Esophagus muscularis mucosa (tissue), 4 donors: Measurements from ENCODE around the gene FAM156B. TPM values are rescaled to one million over a fixed set of nuclear protein-coding genes. Genes with fewer than 3 reads are reported as not detected.
"Not testable (repeated sequence)": the region's sequence is repeated elsewhere in the genome, so short reads cannot be mapped to it uniquely, and the experiment has no call there.

ENCODE experiments used
- DNase-seq: peaks from one replicate; pipeline ENCODE4 v3.0.0-alpha.2; 2017; ENCODE audit errors: extremely low spot score
- H3K27ac ChIP-seq, 4 donors: fragments of 200-600 bp; sonication (generic); replicated peaks in 1 of 4; 1 replicate in 3 of 4; 2 replicates in 1 of 4; pipeline ENCODE4 v1.5.1; 2016 to 2019; ENCODE audit warnings: mild to moderate bottlenecking in 1 of 4
- H3K27me3 ChIP-seq, 4 donors: fragments of 200-600 bp; sonication (generic); one replicate each; pipeline versions ENCODE4 v1.5.1 to v1.6.0; 2016 to 2019
- H3K36me3 ChIP-seq, 4 donors: fragments of 200-600 bp; sonication (generic); one replicate each; pipeline ENCODE4 v1.5.1; 2016 to 2019
- H3K4me1 ChIP-seq, 4 donors: fragments of 200-600 bp; sonication (generic); one replicate each; pipeline ENCODE4 v1.5.1; 2016 to 2019
- H3K4me3 ChIP-seq, 4 donors: fragments of 200-600 bp; sonication (generic); 1 replicate in 2 of 4; 2 replicates in 2 of 4; pipeline ENCODE4 v1.5.1; 2016 to 2019; ENCODE audit warnings: mild to moderate bottlenecking in 4 of 4, moderate library complexity in 1 of 4
- H3K9me3 ChIP-seq, 4 donors: fragments of 200-600 bp; sonication (generic); 1 replicate in 3 of 4; 2 replicates in 1 of 4; pipeline ENCODE4 v1.5.1; 2016 to 2019
- CTCF ChIP-seq, 3 experiments: fragments of 200-600 bp in 2 of 3; fragments of 450-650 bp in 1 of 3; sonication (generic) in 2 of 3; IDR thresholded peaks; one replicate each; pipeline ENCODE4 v1.5.1; 2017 to 2019; ENCODE audit warnings: antibody characterized with exemption in 3 of 3, mild to moderate bottlenecking in 2 of 3, moderate library complexity in 1 of 3
- EP300 ChIP-seq: sonication (generic); formaldehyde crosslinking; IDR thresholded peaks from one replicate; pipeline ENCODE4 v1.6.1; 2017; ENCODE audit warnings: antibody characterized with exemption
- POLR2A ChIP-seq: fragments of 450-650 bp; IDR thresholded peaks from one replicate; pipeline ENCODE4 v1.6.1; 2017; ENCODE audit warnings: antibody characterized with exemption, moderate library complexity, mild to moderate bottlenecking, low read depth
- POLR2AphosphoS5 ChIP-seq, 2 donors: sonication (generic); formaldehyde crosslinking; IDR thresholded peaks; one replicate each; pipeline ENCODE4 v1.6.1; 2017; ENCODE audit warnings: antibody characterized with exemption in 2 of 2
- WGBS: methylation state at CpG from one replicate; pipeline ENCODE4 v1.1.5; 2018; 5-methylcytosine and 5-hydroxymethylcytosine counted together
- intact Hi-C: fragments of 100-400 bp; cut with DNase I; formaldehyde crosslinking; loops from one replicate; pipeline ENCODE4 v1.15.1; 2023
- total RNA-seq, 4 donors: library from RNA; depleted of rRNA; stranded (reverse); fragments of >200 nt; gene quantifications; one replicate each; pipeline versions ENCODE4 v1.1.0 to v1.2.1, GENCODE V29; 2016

Gene FAM156B
- total RNA-seq, 4 donors from 2014 or later = 11.9 to 23.4 (median 14.9) TPM

GRCh38 chrX:52870046-52870445 is 27.1 kb upstream of the FAM156B start:
- no peak for TF ChIP-seq EP300
- no peak for TF ChIP-seq POLR2AphosphoS5 (IDR thresholded peaks at IDR 0.05)
- TF ChIP-seq POLR2A = no peak
- TF ChIP-seq CTCF (IDR thresholded peaks at IDR 0.05) = no peak
- H3K36me3 ChIP-seq = no peaks in the 10 kb centered on the region
- H3K9me3 ChIP-seq = no peaks in the 10 kb centered on the region
- no peak for DNase-seq
- H3K4me1 ChIP-seq = no peaks in the 10 kb centered on the region
- no peak overlapping the region for H3K27ac ChIP-seq
- 69% methylated on average over 1 of the region's 1 CpG for WGBS
- H3K27me3 ChIP-seq = peaks cover 0 to 2% (median 0%) of the 10 kb centered on the region in 4 donors
- intact Hi-C loops = no loop called here
- H3K4me3 ChIP-seq = no peak overlapping the region

- H3K4me1 ChIP-seq, H3K27ac ChIP-seq, intact Hi-C loops, DNase-seq, H3K36me3 ChIP-seq, H3K9me3 ChIP-seq, H3K4me3 ChIP-seq, H3K27me3 ChIP-seq: not testable (repeated sequence)
Measured at GRCh38 chrX:52873825-52874224, 23.3 kb upstream of the FAM156B start.

GRCh38 chrX:52874661-52875060 is 22.5 kb upstream of the FAM156B start:
- no peaks in the 10 kb centered on the region for H3K9me3 ChIP-seq
- no peaks in the 10 kb centered on the region for H3K4me1 ChIP-seq
- H3K27me3 ChIP-seq = no peaks in the 10 kb centered on the region
- DNase-seq = no peak
- intact Hi-C loops = no loop called here
- H3K27ac ChIP-seq = no peak overlapping the region
- no peaks in the 10 kb centered on the region for H3K36me3 ChIP-seq
- H3K4me3 ChIP-seq = no peak overlapping the region
- no peak for TF ChIP-seq CTCF (IDR thresholded peaks at IDR 0.05)
- no peak for TF ChIP-seq EP300
- TF ChIP-seq POLR2AphosphoS5 (IDR thresholded peaks at IDR 0.05) = no peak
- TF ChIP-seq POLR2A = no peak
- 72% methylated on average over 5 of the region's 5 CpGs for WGBS

GRCh38 chrX:52875436-52875835 is 21.7 kb upstream of the FAM156B start:
- H3K9me3 ChIP-seq, H3K36me3 ChIP-seq, H3K27me3 ChIP-seq, H3K4me3 ChIP-seq, intact Hi-C loops, DNase-seq, H3K4me1 ChIP-seq, H3K27ac ChIP-seq: not testable (repeated sequence)
- WGBS = 77% methylated on average over 8 of the region's 10 CpGs

GRCh38 chrX:52876386-52876785 is 20.7 kb upstream of the FAM156B start:
- H3K4me3 ChIP-seq, H3K27me3 ChIP-seq, H3K9me3 ChIP-seq, intact Hi-C loops, H3K36me3 ChIP-seq, H3K4me1 ChIP-seq, DNase-seq, H3K27ac ChIP-seq: not testable (repeated sequence)
- WGBS = 78% methylated on average over 6 of the region's 6 CpGs

GRCh38 chrX:52887459-52887858 is 9.7 kb upstream of the FAM156B start:
- intact Hi-C loops, H3K4me1 ChIP-seq, DNase-seq, H3K27me3 ChIP-seq, H3K4me3 ChIP-seq, H3K36me3 ChIP-seq, H3K9me3 ChIP-seq, H3K27ac ChIP-seq: not testable (repeated sequence)
- no CpG with 5 or more reads among the region's 10 CpGs for WGBS

- WGBS = no CpG with 5 or more reads among the region's 9 CpGs
- intact Hi-C loops = not testable (repeated sequence)
Measured at GRCh38 chrX:52888090-52888489, 9.0 kb upstream of the FAM156B start.

GRCh38 chrX:52896438-52896837 is 692 bp upstream of the FAM156B start:
- H3K9me3 ChIP-seq, H3K4me1 ChIP-seq, intact Hi-C loops, H3K27ac ChIP-seq, H3K4me3 ChIP-seq, H3K36me3 ChIP-seq, H3K27me3 ChIP-seq, DNase-seq: not testable (repeated sequence)
- no CpG with 5 or more reads among the region's 8 CpGs for WGBS

More at GRCh38 chrX:52888090-52888489, 9.0 kb upstream of the FAM156B start:
- H3K27me3 ChIP-seq, H3K4me3 ChIP-seq, DNase-seq, H3K27ac ChIP-seq, H3K4me1 ChIP-seq, H3K36me3 ChIP-seq, H3K9me3 ChIP-seq: not testable (repeated sequence)

GRCh38 chrX:52905531-52905930 is 8.4 kb downstream of the FAM156B start:
- WGBS = no CpG with 5 or more reads among the region's 10 CpGs
- H3K27me3 ChIP-seq, H3K4me3 ChIP-seq, DNase-seq, H3K9me3 ChIP-seq, H3K4me1 ChIP-seq, H3K27ac ChIP-seq, H3K36me3 ChIP-seq, intact Hi-C loops: not testable (repeated sequence)

- WGBS = no CpG with 5 or more reads among the region's 4 CpGs
- H3K27me3 ChIP-seq, H3K4me3 ChIP-seq, DNase-seq, intact Hi-C loops, H3K36me3 ChIP-seq, H3K4me1 ChIP-seq, H3K9me3 ChIP-seq, H3K27ac ChIP-seq: not testable (repeated sequence)
Measured at GRCh38 chrX:52906072-52906471, 8.9 kb downstream of the FAM156B start.

- DNase-seq, H3K27ac ChIP-seq, H3K4me1 ChIP-seq, H3K36me3 ChIP-seq, H3K4me3 ChIP-seq, H3K27me3 ChIP-seq, intact Hi-C loops, H3K9me3 ChIP-seq: not testable (repeated sequence)
- WGBS = no CpG with 5 or more reads among the region's 17 CpGs
Measured at GRCh38 chrX:52907137-52907536, 10.0 kb downstream of the FAM156B start.
